GM19467 (cell line): Measurements from ENCODE around the gene ARHGAP4.

ENCODE experiments used
- ATAC-seq: cut with Tn5 transposase; IDR thresholded peaks from one replicate; pipeline ENCODE4 v1.9.1; 2021; ENCODE audit warnings: mild to moderate bottlenecking, moderate library complexity; ENCODE audit not compliant: unreplicated experiment

Gene ARHGAP4

GRCh38 chrX:153870288-153870690 is 55.8 kb downstream of the ARHGAP4 start:
- ATAC-seq = no peak

- ATAC-seq = no peak
Measured at GRCh38 chrX:153869473-153870287, 56.4 kb downstream of the ARHGAP4 start.

- ATAC-seq = no peak
Measured at GRCh38 chrX:153868576-153869472, 57.2 kb downstream of the ARHGAP4 start.

GRCh38 chrX:153867671-153868070 is 58.4 kb downstream of the ARHGAP4 start:
- no peak for ATAC-seq

- ATAC-seq = no peak
Measured at GRCh38 chrX:153867139-153867538, 58.9 kb downstream of the ARHGAP4 start.

GRCh38 chrX:153866302-153867019 is 59.6 kb downstream of the ARHGAP4 start:
- ATAC-seq = no peak

GRCh38 chrX:153865685-153866084 is 60.4 kb downstream of the ARHGAP4 start:
- ATAC-seq = no peak

GRCh38 chrX:153865321-153865580 is 60.8 kb downstream of the ARHGAP4 start:
- no peak for ATAC-seq

- ATAC-seq = no peak
Measured at GRCh38 chrX:153864561-153865320, 61.3 kb downstream of the ARHGAP4 start.

GRCh38 chrX:153864101-153864500 is 62.0 kb downstream of the ARHGAP4 start:
- ATAC-seq = no peak

GRCh38 chrX:153863251-153863991 is 62.6 kb downstream of the ARHGAP4 start:
- ATAC-seq = no peak

GRCh38 chrX:153862369-153863250 is 63.5 kb downstream of the ARHGAP4 start:
- no peak for ATAC-seq

GRCh38 chrX:153861733-153862310 is 64.2 kb downstream of the ARHGAP4 start:
- ATAC-seq = no peak

- ATAC-seq = no peak
Measured at GRCh38 chrX:153861151-153861550, 64.9 kb downstream of the ARHGAP4 start.
